Activated CD4-positive, alpha-beta T cell treated with anti-CD3 and anti-CD28 coated beads for 4 hours (primary cell): Measurements from ENCODE around the gene CCDC148.
"Not testable (repeated sequence)": the region's sequence is repeated elsewhere in the genome, so short reads cannot be mapped to it uniquely, and the experiment has no call there.

Experiments used
- DNase-seq, 2 donors: peaks; one replicate each; pipeline ENCODE4 v3.0.0-alpha.2; 2020

CCDC148 gene

DNA sequence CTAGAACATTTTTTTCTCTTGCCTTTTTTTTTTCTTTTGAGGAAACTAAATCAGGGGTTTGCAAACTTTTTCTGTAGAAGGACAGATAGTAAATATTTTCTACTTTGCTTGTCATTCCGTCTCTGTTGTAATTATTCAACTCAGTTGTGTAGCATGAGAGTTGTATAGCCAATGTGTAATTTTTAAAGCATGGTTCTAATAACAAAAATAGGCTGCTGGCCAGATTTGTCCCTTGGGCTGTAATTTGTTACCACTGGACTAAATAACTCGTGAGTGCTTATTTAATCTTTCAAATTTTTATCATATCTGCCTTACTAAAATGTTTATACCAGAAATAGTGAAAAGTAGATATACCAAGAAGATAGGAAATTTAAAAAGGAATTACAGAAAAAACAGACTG, 43.0 kb downstream of the CCDC148 start:
- no peak for DNase-seq

DNA sequence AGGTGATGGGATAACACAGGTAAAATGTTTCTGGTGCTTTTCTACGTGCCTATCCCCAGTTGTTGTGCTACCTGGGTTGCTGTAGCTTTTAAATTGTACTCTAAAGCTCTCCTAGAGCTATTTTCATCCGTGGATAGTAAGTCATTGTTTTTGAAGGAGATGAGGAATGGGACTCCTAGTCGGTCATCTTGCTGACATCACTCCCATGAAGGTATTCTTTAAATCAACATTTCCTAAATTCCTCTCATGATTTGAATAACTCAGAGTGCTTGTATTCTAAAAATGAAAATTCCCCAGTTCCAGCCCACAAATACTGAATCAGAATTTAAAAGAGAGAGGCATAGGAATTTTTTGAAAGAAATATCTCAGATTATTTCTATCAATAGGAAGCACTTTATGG, 44.3 kb downstream of the CCDC148 start:
- DNase-seq = no peak

DNA sequence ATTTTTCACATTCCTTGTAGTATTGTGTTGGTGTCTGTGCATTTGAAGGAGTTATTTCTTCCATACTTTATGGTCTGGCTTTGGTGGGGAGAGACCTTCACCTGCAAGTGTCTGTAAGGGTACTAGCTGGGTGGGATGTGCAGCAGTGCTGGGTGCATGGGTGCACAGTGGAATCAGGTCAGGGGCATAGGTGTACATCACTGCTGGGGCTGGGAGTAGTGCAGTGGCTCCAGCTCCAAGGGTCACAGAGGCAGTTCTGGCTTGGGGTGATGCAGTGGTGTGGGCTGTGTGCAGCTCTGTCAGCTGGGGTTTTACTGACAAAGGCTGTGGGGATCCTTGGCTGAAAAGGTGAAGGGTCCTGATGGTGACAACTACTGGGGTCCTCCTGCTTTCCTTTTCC, 44.8 kb downstream of the CCDC148 start:
- no peak for DNase-seq

DNA sequence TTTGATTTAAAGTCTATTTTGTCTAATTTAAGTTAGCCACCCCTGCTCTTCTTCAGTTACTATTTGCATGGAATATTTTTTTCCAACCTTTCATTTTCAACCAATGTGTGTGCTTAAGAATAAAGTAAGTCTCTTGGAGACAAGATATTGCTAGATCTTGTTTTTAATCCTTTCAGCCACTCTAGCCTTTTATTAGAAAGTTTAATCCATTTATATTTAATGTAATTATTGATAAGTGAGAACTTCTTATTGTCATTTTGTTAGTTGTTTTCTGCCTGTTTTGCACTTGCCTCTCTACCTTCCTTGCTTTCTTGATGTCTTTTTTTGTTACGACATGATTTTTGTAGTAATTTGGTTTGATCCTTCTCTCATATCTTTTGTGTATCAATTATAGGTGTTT, 46.4 kb downstream of the CCDC148 start:
- DNase-seq = no peak

DNA sequence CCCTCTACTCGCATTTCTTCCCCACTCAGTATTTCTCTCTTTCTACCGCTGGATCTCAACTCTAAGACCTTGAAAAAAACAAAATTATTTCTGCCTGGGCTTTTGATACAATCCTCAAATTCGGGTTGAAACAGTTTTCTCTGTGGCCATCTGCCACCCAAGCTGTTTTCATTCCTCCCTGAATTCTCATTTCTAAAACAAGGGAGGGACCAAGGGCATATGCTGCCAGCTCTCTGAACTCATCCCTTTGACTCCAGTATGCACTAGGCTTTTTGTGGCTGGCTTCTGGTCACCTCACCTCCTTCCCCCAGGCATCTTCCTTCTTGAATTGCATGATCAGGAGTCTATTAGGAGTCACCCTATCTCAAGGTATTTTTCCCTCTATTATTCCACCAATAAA, 49.5 kb downstream of the CCDC148 start:
- no peak for DNase-seq

DNA sequence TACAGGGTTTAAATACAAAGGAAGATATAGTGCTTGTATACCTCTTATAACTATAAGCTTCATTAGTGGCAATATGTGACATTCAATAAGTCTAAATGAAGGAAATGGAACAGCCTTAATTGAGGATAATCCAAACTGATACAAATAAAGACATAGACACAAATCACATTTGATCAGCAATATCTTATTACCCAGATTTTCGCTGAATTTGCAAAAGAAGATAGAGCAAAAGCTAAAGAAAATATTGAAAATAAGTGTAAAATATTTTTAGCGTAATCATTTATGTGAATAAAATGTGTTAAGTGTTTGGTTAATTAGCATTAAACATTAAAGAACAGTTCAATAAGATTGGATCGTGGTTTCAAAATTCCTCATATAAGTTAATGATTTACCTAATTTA, 51.2 kb downstream of the CCDC148 start:
- DNase-seq = no peak

DNA sequence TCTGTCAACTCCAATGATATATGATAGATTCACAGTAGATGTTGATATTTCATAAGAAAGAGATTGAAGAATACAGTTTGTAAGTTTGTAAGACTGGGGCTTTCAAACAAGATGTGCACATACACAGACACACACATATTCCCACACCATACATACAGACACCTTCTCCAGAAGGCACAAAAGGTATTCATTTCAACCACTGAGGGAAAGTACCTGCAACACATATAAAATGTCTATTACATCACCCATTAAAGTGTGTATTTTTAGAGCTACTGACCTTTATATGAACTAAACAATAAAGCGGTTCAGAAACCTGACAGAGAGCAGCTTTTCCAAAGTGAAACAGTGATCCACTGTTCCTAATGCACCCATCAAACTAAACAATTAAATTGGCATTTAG, 53.3 kb downstream of the CCDC148 start:
- DNase-seq = no peak

DNA sequence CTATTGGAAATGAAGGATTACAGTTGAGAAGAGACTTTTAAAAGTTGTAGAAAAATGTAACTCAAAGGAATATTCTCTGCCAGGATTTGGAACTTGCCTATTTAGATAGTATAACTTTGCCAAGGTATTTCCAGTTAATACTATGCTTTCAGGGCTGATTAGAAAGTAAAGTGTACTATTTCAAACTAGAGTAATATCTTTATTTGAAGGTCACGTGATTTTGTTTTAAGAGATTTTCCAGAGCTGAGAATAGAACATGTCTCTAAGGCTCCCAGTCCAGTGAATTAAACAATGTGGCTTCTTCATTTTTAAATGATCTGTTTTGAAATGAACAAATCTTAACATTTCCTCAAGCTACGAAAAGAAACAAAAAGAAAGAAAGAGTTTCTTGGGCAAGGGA, 53.9 kb downstream of the CCDC148 start:
- no peak for DNase-seq

DNA sequence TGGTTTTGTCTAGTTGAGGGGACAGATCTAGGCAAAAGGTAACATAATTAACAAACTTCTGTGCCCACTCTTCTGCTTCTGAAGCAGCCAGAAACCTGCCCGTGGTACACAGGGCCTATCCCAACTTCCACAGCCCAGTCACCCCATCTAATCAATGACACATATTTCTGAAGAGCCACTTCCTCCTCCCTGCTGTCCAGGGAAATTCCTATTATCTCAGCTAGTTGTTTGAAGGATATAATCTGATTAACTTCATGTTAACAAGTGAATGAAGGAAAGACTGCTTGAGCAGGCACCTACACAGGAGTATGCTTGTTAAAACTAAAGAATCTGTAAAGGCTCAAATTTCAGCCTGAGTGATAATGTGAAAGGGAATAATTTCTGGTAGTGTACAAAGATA, 61.4 kb downstream of the CCDC148 start:
- no peak for DNase-seq

DNA sequence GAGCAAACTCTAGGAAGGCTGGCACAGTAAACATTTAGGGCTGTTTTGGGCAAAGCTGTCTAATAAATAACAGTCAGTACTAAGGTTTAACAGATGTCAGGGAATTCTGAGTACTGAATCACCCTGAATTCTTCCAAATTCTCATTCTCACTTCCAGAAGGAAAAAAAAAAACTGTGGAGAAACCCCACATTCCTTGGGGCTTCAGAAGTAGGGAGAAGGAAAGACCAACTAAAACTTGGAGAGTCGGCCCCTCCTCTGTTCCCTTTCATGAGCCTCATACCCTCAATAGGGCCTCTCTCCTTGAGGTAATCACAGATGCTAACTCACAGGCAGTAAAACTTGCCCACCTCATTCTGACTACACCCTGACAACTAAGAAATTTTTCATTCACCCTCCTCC, 62.1 kb downstream of the CCDC148 start:
- DNase-seq = no peak

DNA sequence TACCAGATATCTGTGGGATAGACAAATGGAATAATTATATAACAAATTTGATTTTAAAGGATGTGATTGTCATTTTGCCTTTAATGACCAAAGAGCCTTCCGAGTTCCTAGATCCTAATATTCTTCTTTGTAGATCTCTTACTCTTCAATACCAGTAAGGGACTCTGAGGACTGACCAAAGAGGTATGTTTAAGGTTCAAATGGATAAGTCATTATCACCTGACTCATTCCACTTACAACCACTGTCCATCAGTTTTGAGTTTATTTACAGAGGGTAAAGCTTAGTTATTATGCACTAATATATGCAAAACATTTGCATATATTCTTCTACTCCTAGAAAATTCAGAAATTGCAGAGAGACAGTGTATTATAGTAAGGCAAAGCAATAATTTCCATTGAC, 62.7 kb downstream of the CCDC148 start:
- DNase-seq = no peak

DNA sequence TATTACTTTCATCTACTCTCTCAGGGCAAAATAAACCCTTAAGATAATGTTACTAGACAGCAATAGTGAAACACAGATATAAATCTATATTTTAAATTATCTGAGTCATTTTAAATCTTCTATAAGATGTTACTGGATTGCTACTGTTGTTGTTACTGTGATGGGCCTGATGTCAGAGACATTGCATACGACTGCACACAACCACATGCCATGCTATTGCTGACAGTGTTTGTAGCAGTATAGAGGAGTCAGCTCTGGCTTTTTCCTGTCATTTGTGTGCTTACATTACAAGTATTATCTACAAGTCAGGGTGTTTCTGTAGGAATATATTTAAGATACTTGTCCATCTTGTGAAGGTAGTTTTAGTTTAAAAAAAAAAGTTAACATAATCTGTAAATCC, 63.9 kb downstream of the CCDC148 start:
- DNase-seq = no peak

DNA sequence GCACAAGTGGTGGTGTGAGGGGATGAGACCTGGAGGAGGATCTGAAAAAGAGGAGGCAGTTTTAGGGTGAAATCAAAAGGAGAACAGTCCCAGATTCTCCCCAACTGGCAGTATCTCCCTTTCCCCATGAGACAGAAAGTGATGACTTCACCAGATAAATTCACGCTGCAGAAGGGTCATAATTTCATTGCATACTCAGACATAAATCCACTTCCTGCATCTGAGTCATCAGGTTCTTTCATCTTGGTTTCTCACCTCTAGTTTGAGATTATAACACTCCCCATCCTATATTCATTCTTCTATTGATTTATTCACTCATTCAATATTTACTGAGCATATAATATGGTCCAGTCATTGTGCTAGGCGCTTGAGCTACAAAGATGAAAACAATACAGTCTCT, 64.7 kb downstream of the CCDC148 start:
- DNase-seq = no peak

DNA sequence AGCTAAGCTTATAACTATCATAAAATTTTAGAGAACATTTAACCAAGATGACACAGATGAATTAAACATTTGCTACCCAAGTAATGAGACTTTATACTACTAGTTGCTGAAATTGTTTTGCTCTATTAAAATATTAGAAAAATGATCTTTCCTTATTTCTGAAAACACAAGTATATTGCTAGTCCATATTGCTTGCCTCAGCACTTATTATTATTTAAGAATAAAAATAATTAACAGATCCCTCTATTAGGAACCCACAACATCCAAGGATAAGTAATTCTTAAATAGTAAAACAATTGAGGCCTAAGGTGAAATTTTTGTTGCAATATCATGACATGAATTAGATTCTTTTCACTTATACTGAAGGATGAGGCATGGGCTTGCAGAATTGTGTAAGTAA, 65.2 kb downstream of the CCDC148 start:
- no peak for DNase-seq

DNA sequence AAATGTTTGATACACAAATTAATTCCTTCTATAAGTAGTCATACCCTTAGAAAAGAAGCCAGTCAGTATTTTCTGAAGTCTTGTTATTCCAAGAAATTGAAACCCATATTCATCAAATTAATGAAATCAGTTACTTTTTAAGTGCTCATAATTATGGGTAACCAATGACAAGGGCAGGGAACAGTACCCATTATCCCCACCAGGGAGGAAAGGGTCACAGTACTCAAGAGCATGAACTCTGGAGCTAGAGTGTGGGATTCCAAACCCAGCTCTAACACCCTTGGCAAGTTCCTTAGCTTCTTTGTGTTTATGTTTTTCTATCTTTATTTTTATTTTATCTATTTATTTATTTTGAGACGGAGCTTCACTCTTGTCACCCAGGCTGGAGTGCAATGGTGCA, 68.4 kb downstream of the CCDC148 start:
- no peak for DNase-seq

DNA sequence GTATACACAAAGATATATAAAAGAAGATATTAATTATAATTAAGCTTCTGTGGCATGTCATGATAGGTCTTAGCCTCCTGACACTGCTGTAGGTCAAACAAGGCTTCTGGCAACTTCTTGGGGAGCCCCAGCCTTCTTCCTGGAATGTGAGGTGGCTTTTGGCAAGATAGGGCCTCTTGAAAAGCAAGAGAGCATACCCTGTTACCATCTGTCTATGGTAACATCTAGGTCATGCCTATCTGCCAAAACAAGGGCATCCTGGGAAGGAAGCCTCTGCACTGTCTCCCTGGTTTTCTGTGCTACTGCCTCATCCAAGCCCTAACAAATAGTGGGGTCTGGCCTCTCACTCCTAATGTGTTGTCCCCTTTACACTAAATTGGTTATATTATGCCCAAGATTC, 70.9 kb downstream of the CCDC148 start:
- no peak for DNase-seq

DNA sequence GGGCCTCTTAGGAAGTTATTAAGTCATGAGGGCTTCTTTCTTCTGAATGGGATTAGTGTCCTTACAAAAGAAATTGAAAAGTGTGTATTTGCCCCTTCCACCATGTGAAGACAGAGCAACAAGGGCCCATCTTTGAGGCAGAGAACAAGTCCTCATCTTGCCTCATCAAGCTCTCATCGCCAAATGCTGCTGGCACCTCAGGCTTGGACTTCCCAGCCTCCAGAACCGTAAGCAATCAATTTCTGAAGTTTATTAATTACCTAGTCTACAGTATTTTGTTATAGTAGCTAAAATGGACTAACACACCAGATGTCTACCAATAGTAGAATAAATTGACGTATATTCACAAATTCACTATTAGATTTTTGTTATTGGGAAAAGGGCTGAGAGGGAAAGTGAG, 74.6 kb downstream of the CCDC148 start:
- no peak for DNase-seq

DNA sequence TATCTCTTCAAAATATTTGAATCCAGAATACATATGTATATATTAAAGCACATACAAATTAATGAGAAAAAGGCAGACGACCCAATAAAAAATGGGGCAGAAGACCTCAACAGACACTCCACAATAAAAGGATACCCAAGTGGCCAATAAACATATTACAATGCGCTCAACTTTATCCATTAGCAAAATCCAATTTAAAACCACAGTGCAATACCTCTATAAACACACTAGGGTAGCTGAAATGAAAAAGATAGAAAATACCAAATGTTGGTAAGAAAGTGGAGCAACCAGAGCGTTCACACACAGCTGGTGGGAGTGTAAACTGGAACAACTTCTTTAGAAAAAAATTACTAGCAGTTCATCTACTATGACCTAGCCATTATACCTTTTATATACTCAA, 75.3 kb downstream of the CCDC148 start:
- no peak for DNase-seq

DNA sequence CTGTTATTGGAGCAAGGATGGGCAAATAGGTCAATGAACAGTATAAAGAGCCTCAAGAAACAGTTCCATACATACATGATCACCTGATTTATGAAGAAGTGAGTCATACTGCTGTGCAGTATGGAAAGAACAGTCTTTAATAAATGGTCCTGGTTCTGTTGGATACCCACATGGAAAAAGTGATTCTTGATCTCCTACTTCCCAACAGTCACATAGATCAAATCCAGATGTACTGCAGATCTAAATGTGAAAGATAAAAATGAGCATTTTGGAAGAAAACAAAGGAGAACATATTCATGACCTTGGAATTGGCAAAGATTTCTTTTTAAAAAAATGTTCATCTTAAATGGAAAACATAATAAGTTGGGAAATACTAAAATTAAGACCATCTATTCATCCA, 75.8 kb downstream of the CCDC148 start:
- DNase-seq = no peak

DNA sequence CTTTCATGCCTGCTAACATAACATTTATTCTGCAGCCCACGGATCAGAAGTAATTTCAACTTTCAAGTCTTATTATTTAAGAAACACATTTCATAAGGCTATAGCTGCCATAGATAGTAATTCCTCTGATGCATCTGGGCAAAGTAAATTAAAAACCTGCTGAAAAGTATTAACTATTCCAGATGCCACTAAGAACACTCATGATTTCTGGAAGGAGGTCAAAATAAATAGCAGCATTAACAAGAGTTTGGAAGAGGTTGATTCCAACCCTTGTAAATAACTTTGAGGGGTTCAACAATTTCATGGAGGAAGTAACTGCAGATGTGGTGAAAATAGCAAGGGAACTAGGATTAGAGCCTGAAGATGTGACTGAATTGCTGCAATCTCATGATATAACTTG, 77.6 kb downstream of the CCDC148 start:
- no peak for DNase-seq

DNA sequence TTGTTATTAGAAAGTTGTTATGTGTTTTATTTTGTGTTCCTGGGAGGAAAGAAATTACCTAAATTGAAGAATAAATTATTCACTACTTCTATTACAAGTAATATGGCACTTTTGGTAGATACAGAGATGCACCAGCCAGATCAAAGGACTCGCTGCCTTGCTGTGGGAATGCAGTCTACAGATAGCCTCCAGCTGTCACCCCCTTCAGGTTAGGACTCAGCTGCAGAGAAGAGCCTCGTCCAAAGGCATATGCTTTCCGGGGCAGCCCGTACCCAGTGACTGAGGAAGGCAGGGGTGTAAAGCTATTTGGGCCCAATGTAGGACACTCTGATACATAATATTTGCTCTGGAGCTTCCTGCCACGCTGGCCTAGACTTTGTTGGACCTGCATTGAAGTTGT, 90.2 kb downstream of the CCDC148 start:
- DNase-seq = no peak

DNA sequence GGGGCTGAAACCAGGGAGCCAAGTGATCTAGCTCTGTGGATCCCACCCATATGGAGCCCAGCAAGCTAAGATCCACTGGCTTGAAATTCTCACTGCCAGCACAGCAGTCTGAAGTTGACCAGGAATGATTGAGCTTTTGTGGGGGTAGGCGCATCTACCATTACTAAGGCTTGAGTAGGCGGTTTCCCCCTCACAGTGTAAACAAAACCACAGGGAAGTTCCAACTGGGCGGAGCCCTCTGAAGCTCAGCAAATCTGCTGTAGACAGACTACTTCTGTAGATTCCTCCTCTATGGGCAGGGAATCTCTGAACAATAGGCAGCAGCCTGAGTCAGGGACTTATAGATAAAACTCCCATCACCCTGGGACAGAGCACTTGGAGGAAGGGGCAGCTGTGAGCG, 96.7 kb downstream of the CCDC148 start:
- no peak for DNase-seq

DNA sequence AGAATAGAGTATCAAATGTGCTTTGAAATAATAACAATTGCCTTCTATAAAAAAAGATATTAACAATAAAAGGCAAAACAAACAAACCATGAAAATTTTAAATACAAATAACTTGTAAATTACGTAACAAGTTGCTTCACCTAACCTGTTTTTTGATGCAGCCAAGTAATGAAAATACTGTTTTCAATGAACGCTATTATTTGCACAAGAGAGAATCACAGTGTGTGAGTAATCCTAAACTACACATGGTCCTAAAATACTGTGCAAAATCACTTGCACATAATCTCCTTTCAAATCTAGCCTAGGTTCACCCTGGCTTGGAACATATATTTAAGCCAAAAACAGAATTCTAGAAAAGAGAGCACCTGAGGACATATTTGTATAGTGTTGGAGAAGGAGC, 98.9 kb downstream of the CCDC148 start:
- DNase-seq = no peak

DNA sequence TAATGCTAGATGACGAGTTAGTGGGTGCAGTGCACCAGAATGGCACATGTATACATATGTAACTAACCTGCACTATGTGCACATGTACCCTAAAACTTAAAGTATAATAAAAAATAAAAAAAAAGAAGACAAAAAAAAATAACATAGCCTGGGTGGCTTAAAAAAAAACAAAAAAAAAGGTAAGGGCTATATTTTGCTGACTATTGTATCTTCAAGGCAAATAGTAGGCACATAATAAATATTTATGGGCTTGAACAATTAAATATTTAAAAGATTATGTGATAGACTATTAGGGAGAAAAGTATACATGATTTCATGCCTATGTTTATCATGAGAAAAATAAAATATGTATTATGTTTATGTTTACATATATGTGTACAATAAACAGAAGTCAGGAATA, 99.4 kb downstream of the CCDC148 start:
- DNase-seq = no peak

DNA sequence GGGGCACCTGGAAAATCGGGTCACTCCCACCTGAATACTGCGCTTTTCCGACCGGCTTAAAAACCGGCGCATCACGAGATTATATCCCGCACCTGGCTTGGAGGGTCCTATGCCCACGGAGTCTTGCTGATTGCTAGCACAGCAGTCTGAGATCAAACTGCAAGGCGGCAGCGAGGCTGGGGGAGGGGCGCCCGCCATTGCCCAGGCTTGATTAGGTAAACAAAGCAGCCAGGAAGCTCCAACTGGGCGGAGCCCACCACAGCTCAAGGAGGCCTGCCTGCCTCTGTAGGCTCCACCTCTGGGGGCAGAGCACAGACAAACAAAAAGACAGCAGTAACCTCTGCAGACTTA, 105.1 kb downstream of the CCDC148 start:
- DNase-seq = not testable (repeated sequence)

DNA sequence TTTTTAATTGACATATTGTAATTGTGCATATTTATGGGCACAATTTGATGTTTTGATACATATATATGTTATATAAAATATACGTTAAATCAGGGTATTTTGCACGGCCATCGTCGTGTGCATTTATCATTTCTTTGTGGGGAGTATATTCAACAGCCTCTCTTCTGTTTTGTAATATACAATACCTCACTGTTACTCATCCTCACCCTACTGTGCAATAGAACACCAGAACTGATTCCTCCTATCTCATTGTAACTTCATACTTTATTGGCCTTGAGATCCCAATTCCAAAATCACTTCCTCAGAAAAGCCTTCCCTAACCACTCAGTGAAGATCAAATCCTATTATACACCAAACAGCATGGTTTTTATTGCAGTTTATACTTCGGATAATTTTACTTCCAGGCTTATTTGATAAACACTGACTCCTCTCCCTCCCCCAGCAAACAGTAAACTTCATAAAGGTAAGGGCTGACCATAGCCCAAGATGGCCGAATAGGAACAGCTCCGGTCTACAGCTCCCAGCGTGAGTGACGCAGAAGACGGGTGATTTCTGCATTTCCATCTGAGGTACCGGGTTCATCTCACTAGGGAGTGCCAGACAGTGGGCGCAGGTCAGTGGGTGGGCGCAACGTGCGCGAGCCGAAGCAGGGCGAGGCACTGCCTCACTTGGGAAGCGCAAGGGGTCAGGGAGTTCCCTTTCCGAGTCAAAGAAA, 105.6 kb downstream of the CCDC148 start:
- not testable (repeated sequence) for DNase-seq
